H1 (cell line): ENCODE measurements around the gene EIF4EBP2.

ENCODE experiments used
- CREB1 ChIP-seq: IDR thresholded peaks from 2 replicates; pipeline ENCODE4 v1.6.1; 2012; ENCODE audit warnings: inconsistent platforms
- CTCF ChIP-seq, 3 experiments: IDR thresholded peaks; 1 replicate in 2 of 3; 2 replicates in 1 of 3; pipeline versions ENCODE4 v1.5.1 to v1.6.1; 2011; ENCODE audit warnings: low read length in 3 of 3, mild to moderate bottlenecking in 3 of 3, inconsistent platforms in 2 of 3, low read depth in 1 of 3, moderate library complexity in 1 of 3; ENCODE audit not compliant: insufficient read depth in 1 of 3; ENCODE audit errors: control extremely low read depth in 1 of 3
- HDAC2 ChIP-seq, 2 experiments: fragments of 300-600 bp in 1 of 2; sonication (generic) in 1 of 2; IDR thresholded peaks; 2 replicates each; pipeline ENCODE4 v1.6.1; 2011 to 2012; ENCODE audit warnings: low read depth in 2 of 2, low read length in 2 of 2, mild to moderate bottlenecking in 2 of 2, moderate library complexity in 2 of 2, borderline replicate concordance in 1 of 2, inconsistent platforms in 1 of 2
- JUND ChIP-seq: IDR thresholded peaks from 2 replicates; pipeline ENCODE4 v1.6.1; 2011; ENCODE audit warnings: mild to moderate bottlenecking, improper control_type of control experiment, low read length
- POLR2A ChIP-seq, 2 experiments: IDR thresholded peaks; 1 replicate in 1 of 2; 2 replicates in 1 of 2; pipeline ENCODE4 v1.6.1; 2011; ENCODE audit warnings: low read depth in 2 of 2, low read length in 2 of 2, mild to moderate bottlenecking in 2 of 2; ENCODE audit errors: control extremely low read depth in 1 of 2
- POLR2AphosphoS5 ChIP-seq: IDR thresholded peaks from 2 replicates; pipeline ENCODE4 v1.6.1; 2011; ENCODE audit warnings: low read depth, low read length
- RAD21 ChIP-seq, 2 experiments: IDR thresholded peaks in 1 of 2; conservative IDR thresholded peaks in 1 of 2; 2 replicates each; pipeline ENCODE4 v1.6.1; 2011; ENCODE audit warnings: low read depth in 2 of 2, low read length in 2 of 2, improper control_type of control experiment in 1 of 2, inconsistent platforms in 1 of 2, mild to moderate bottlenecking in 1 of 2, moderate library complexity in 1 of 2
- SAP30 ChIP-seq: fragments of 300-600 bp; sonication (generic); IDR thresholded peaks from 2 replicates; pipeline ENCODE4 v1.7.1; 2012; ENCODE audit warnings: low read length, moderate library complexity, mild to moderate bottlenecking, inconsistent platforms; ENCODE audit not compliant: insufficient read depth, insufficient replicate concordance
- SIN3A ChIP-seq, 2 experiments: IDR thresholded peaks in 1 of 2; conservative IDR thresholded peaks in 1 of 2; 2 replicates each; pipeline ENCODE4 v1.6.1; 2011 to 2012; ENCODE audit warnings: low read length in 2 of 2, improper control_type of control experiment in 1 of 2, low read depth in 1 of 2, mild to moderate bottlenecking in 1 of 2
- TAF1 ChIP-seq: IDR thresholded peaks from 2 replicates; pipeline ENCODE4 v1.6.1; 2011; ENCODE audit warnings: mild to moderate bottlenecking, low read depth, low read length

- no peak for TF ChIP-seq SIN3A (conservative IDR thresholded peaks at IDR 0.05 in 1 of 2, IDR thresholded peaks at IDR 0.05 in 1 of 2; ENCODE audit: low read depth in 1 of 2, low read length in 2 of 2)
- TF ChIP-seq CREB1 = no peak
- TF ChIP-seq POLR2A (IDR thresholded peaks at IDR 0.05; ENCODE audit: control extremely low read depth in 1 of 2, low read depth in 2 of 2, low read length in 2 of 2) = no peak
- no peak for TF ChIP-seq POLR2AphosphoS5
- no peak for TF ChIP-seq CTCF (IDR thresholded peaks at IDR 0.05; ENCODE audit: control extremely low read depth in 1 of 3, insufficient read depth in 1 of 3, low read depth in 1 of 3, low read length in 3 of 3)
- no peak for TF ChIP-seq SAP30
- TF ChIP-seq TAF1 = no peak
- TF ChIP-seq HDAC2 (IDR thresholded peaks at IDR 0.05; ENCODE audit: borderline replicate concordance in 1 of 2, low read depth in 2 of 2, low read length in 2 of 2) = no peak
- TF ChIP-seq RAD21 (IDR thresholded peaks at IDR 0.05 in 1 of 2, conservative IDR thresholded peaks at IDR 0.05 in 1 of 2; ENCODE audit: low read depth in 2 of 2, low read length in 2 of 2) = no peak
- no peak for TF ChIP-seq JUND
Measured at GRCh38 chr10:70432101-70432500, 28.2 kb downstream of the EIF4EBP2 start.
